Neural cell (in vitro differentiated cells): Measurements from ENCODE around the gene DGKB. TPM values are rescaled to one million over a fixed set of nuclear protein-coding genes. Genes with fewer than 3 reads are reported as not detected.

ENCODE experiments used
- H2AFZ ChIP-seq: fragments of 200-600, 300-800 bp; sonication (generic), shearing (Covaris generic); 2 replicates; pipeline ENCODE4 v1.6.0; 2014; ENCODE audit warnings: low read depth, mild to moderate bottlenecking, antibody characterized with exemption, low read length, moderate library complexity
- H3F3A ChIP-seq: fragments of 200-600 bp; shearing (Covaris generic); 2 replicates; pipeline ENCODE4 v1.6.1; 2016; ENCODE audit warnings: mild to moderate bottlenecking, moderate library complexity, mixed read lengths, antibody characterized with exemption, low read length; ENCODE audit not compliant: insufficient read depth, poor library complexity, severe bottlenecking
- H3K27ac ChIP-seq: fragments of 200-600, 300-800 bp; sonication (generic), shearing (Covaris generic); 2 replicates; pipeline ENCODE4 v1.5.1; 2014; ENCODE audit warnings: mild to moderate bottlenecking, low read length, moderate library complexity
- H3K27me3 ChIP-seq: fragments of 300-800, 200-600 bp; sonication (generic), shearing (Covaris generic); 2 replicates; pipeline ENCODE4 v1.6.0; 2014; ENCODE audit warnings: mild to moderate bottlenecking, low read depth, low read length, moderate library complexity; ENCODE audit not compliant: insufficient read depth
- H3K36me3 ChIP-seq: fragments of 300-800, 200-600 bp; sonication (generic), shearing (Covaris generic); 2 replicates; pipeline ENCODE4 v1.5.1; 2014; ENCODE audit warnings: mild to moderate bottlenecking, antibody characterized with exemption, low read length, moderate library complexity; ENCODE audit not compliant: insufficient read depth
- H3K4me2 ChIP-seq: fragments of 300-800, 200-600 bp; sonication (generic), shearing (Covaris generic); 2 replicates; pipeline ENCODE4 v1.6.0; 2014; ENCODE audit warnings: mild to moderate bottlenecking, low read length
- H3K4me3 ChIP-seq: fragments of 300-800, 200-600 bp; sonication (generic), shearing (Covaris generic); 2 replicates; pipeline ENCODE4 v1.5.1; 2014; ENCODE audit warnings: mild to moderate bottlenecking, low read length, moderate library complexity
- H3K79me2 ChIP-seq: fragments of 200-600 bp; shearing (Covaris generic); replicated peaks from 2 replicates; pipeline ENCODE4 v1.6.0; 2014; ENCODE audit warnings: mild to moderate bottlenecking, low read length, moderate library complexity; ENCODE audit not compliant: insufficient read depth
- H3K9ac ChIP-seq: fragments of 300-800, 200-600 bp; sonication (generic), shearing (Covaris generic); 2 replicates; pipeline ENCODE4 v1.6.1; 2016; ENCODE audit warnings: mild to moderate bottlenecking, low read length, mixed read lengths
- H3K9me2 ChIP-seq: fragments of 200-600 bp; shearing (Covaris generic); 2 replicates; pipeline ENCODE4 v1.6.1; 2016; ENCODE audit warnings: mild to moderate bottlenecking, low read length, mixed read lengths; ENCODE audit not compliant: insufficient read depth
- H3K9me3 ChIP-seq: fragments of 200-600, 300-800 bp; sonication (generic), shearing (Covaris generic); 2 replicates; pipeline ENCODE4 v1.6.1; 2016; ENCODE audit warnings: mild to moderate bottlenecking, mixed run types, low read length, moderate library complexity, mixed read lengths
- H4K20me1 ChIP-seq: fragments of 200-600 bp; shearing (Covaris generic); 2 replicates; pipeline ENCODE4 v1.6.1; 2016; ENCODE audit warnings: mild to moderate bottlenecking, mixed run types; ENCODE audit not compliant: insufficient read depth
- EP300 ChIP-seq: fragments of 450-650 bp; conservative IDR thresholded peaks from 2 replicates; pipeline ENCODE4 v1.6.1; 2014; ENCODE audit warnings: antibody characterized with exemption, mild to moderate bottlenecking, moderate library complexity; ENCODE audit not compliant: poor library complexity, severe bottlenecking
- EZH2 ChIP-seq: fragments of 200-600, 300-800 bp; shearing (Covaris generic), sonication (generic); IDR thresholded peaks from 2 replicates; pipeline ENCODE4 v1.6.1; 2014; ENCODE audit warnings: antibody characterized with exemption, low read length, borderline replicate concordance, mild to moderate bottlenecking; ENCODE audit not compliant: insufficient read depth, poor library complexity, severe bottlenecking
- MXI1 ChIP-seq: fragments of 450-650 bp; conservative IDR thresholded peaks from 2 replicates; pipeline ENCODE4 v1.6.1; 2014; ENCODE audit warnings: antibody characterized with exemption, mild to moderate bottlenecking; ENCODE audit not compliant: poor library complexity, severe bottlenecking
- POLR2AphosphoS5 ChIP-seq: IDR thresholded peaks from 2 replicates; pipeline ENCODE4 v1.6.1; 2012
- RAD21 ChIP-seq: fragments of 450-650 bp; conservative IDR thresholded peaks from 2 replicates; pipeline ENCODE4 v1.6.1; 2014; ENCODE audit warnings: antibody characterized with exemption, mild to moderate bottlenecking, moderate library complexity
- REST ChIP-seq: IDR thresholded peaks from 2 replicates; pipeline ENCODE4 v1.6.1; 2012; ENCODE audit warnings: borderline replicate concordance
- SMC3 ChIP-seq: fragments of 450-650 bp; conservative IDR thresholded peaks from 2 replicates; pipeline ENCODE4 v1.6.1; 2014; ENCODE audit warnings: antibody characterized with exemption, mild to moderate bottlenecking, moderate library complexity; ENCODE audit not compliant: poor library complexity
- TAF1 ChIP-seq: IDR thresholded peaks from 2 replicates; pipeline ENCODE4 v1.6.1; 2012; ENCODE audit warnings: low read depth
- polyA plus RNA-seq: library from polyadenylated mRNA; depleted of rRNA; stranded (reverse); fragments of >200 nt; gene quantifications from 2 replicates; pipeline ENCODE4 v1.2.3, GENCODE V29; 2014
- TF ChIP-seq, protein P1 (sequence below): fragments of 450-650 bp; IDR thresholded peaks from 2 replicates; pipeline ENCODE4 v1.5.1; 2014; ENCODE audit warnings: antibody characterized with exemption, mild to moderate bottlenecking, moderate library complexity; ENCODE audit not compliant: poor library complexity, severe bottlenecking

The DGKB gene
- polyA plus RNA-seq, 1 donor from 2014 or later = 0.20 TPM

GRCh38 chr7:14896461-14896860, 6.1 kb downstream of the DGKB start:
- Histone ChIP-seq H3K9me2 (no peaks in the 10 kb centered on the region), H3K4me3 (no peak overlapping the region)

GRCh38 chr7:14894826-14895225, 7.7 kb downstream of the DGKB start:
- H3K9me3 ChIP-seq = no peaks in the 10 kb centered on the region
- H3K9me2 ChIP-seq = no peaks in the 10 kb centered on the region
- H3K4me3 ChIP-seq = no peak overlapping the region
- H3K79me2 ChIP-seq = no peaks in the 10 kb centered on the region
- H3K9ac ChIP-seq = no peak overlapping the region
- H2AFZ ChIP-seq = no peak overlapping the region
- no peak overlapping the region for H3K4me2 ChIP-seq
- H4K20me1 ChIP-seq = no peaks in the 10 kb centered on the region
- H3K27ac ChIP-seq = no peak overlapping the region
- no peaks in the 10 kb centered on the region for H3F3A ChIP-seq
- H3K36me3 ChIP-seq = peaks cover 3% of the 10 kb centered on the region
- H3K27me3 ChIP-seq = no peaks in the 10 kb centered on the region
- TF ChIP-seq TAF1 (no peak), POLR2AphosphoS5 (no peak), RAD21 (no peak), EZH2 (no peak), SMC3 (no peak), MXI1 (no peak), REST (no peak)
- TF ChIP-seq, protein P1, sequence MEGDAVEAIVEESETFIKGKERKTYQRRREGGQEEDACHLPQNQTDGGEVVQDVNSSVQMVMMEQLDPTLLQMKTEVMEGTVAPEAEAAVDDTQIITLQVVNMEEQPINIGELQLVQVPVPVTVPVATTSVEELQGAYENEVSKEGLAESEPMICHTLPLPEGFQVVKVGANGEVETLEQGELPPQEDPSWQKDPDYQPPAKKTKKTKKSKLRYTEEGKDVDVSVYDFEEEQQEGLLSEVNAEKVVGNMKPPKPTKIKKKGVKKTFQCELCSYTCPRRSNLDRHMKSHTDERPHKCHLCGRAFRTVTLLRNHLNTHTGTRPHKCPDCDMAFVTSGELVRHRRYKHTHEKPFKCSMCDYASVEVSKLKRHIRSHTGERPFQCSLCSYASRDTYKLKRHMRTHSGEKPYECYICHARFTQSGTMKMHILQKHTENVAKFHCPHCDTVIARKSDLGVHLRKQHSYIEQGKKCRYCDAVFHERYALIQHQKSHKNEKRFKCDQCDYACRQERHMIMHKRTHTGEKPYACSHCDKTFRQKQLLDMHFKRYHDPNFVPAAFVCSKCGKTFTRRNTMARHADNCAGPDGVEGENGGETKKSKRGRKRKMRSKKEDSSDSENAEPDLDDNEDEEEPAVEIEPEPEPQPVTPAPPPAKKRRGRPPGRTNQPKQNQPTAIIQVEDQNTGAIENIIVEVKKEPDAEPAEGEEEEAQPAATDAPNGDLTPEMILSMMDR = no peak

More at GRCh38 chr7:14896461-14896860, 6.1 kb downstream of the DGKB start:
- Histone ChIP-seq H3K27ac (no peak overlapping the region), H3K4me2 (no peak overlapping the region), H3K36me3 (peaks cover 3% of the 10 kb centered on the region), H3K9me3 (no peaks in the 10 kb centered on the region), H3K27me3 (no peaks in the 10 kb centered on the region), H3F3A (no peaks in the 10 kb centered on the region), H4K20me1 (no peaks in the 10 kb centered on the region), H2AFZ (no peak overlapping the region), H3K79me2 (no peaks in the 10 kb centered on the region), H3K9ac (no peak overlapping the region)
- TF ChIP-seq, protein P1 = no peak
- TF ChIP-seq RAD21 = no peak
- TF ChIP-seq EP300 = no peak
- TF ChIP-seq REST = no peak
- no peak for TF ChIP-seq EZH2
- TF ChIP-seq POLR2AphosphoS5 = no peak
- TF ChIP-seq SMC3 = no peak
- TF ChIP-seq TAF1 = no peak
- no peak for TF ChIP-seq MXI1
